ENCODE results near the gene ZNF454.

ZNF454 gene

GRCh38 chr5:178940569-178941360, at the start of gene ZNF454:
Gene ZNF454 (plus strand): TSS chr5:178941198. CDS start chr5:178942792, 1,594 bp downstream.
- DNase-seq (ENCODE audit: low read depth in 2 of 2): no peak

- no peak for DNase-seq (ENCODE audit: low read depth in 2 of 2)
Measured at GRCh38 chr5:178895615-178896571, 45.1 kb upstream of the ZNF454 start, which contains the start of gene ZFP2. Gene ZFP2 (plus strand): TSS chr5:178895913. CDS start chr5:178931314, 35,401 bp downstream.

- DNase-seq (ENCODE audit: low read depth in 2 of 2): no peak
Measured at GRCh38 chr5:178899289-178899688, 41.7 kb upstream of the ZNF454 start.

- DNase-seq (ENCODE audit: low read depth in 2 of 2): no peak
Measured at GRCh38 chr5:178902849-178903248, 38.1 kb upstream of the ZNF454 start.

- DNase-seq (ENCODE audit: low read depth in 2 of 2): no peak
Measured at GRCh38 chr5:178931846-178932760, 8.9 kb upstream of the ZNF454 start.

- no peak for DNase-seq (ENCODE audit: low read depth in 2 of 2)
Measured at GRCh38 chr5:178941361-178941760, 363 bp downstream of the ZNF454 start.

GRCh38 chr5:178965465-178966055, 24.6 kb downstream of the ZNF454 start:
- DNase-seq (ENCODE audit: low read depth in 2 of 2): no peak

- DNase-seq (ENCODE audit: low read depth in 2 of 2): no peak
Measured at GRCh38 chr5:178981381-178981780, 40.4 kb downstream of the ZNF454 start.

GRCh38 chr5:178982941-178983340, 41.9 kb downstream of the ZNF454 start:
- no peak for DNase-seq (ENCODE audit: low read depth in 2 of 2)

- no peak for DNase-seq (ENCODE audit: low read depth in 2 of 2)
Measured at GRCh38 chr5:178983728-178984127, 42.7 kb downstream of the ZNF454 start.

- DNase-seq (ENCODE audit: low read depth in 2 of 2): no peak
Measured at GRCh38 chr5:178984145-178985072, 43.4 kb downstream of the ZNF454 start.

- DNase-seq (ENCODE audit: low read depth in 2 of 2): no peak
Measured at GRCh38 chr5:178986326-178986960, 45.4 kb downstream of the ZNF454 start.

- no peak for DNase-seq (ENCODE audit: low read depth in 2 of 2)
Measured at GRCh38 chr5:178988436-178989220, 47.6 kb downstream of the ZNF454 start.

- DNase-seq (ENCODE audit: low read depth in 2 of 2): no peak
Measured at GRCh38 chr5:178989311-178989710, 48.3 kb downstream of the ZNF454 start.

GRCh38 chr5:178990491-178990890, 49.5 kb downstream of the ZNF454 start:
- no peak for DNase-seq (ENCODE audit: low read depth in 2 of 2)

GRCh38 chr5:178991190-178992145, 50.5 kb downstream of the ZNF454 start:
- no peak for DNase-seq (ENCODE audit: low read depth in 2 of 2)

- no peak for DNase-seq (ENCODE audit: low read depth in 2 of 2)
Measured at GRCh38 chr5:178992291-178992895, 51.4 kb downstream of the ZNF454 start.

All from stimulated activated CD8-positive, alpha-beta memory T cell treated with anti-CD3 and anti-CD28 coated beads, Interleukin-7, amount 100 ng/mL, for 1 hour (primary cell).